Measurements from ENCODE around the gene PTPRC. TPM values are rescaled to one million over a fixed set of nuclear protein-coding genes. Genes with fewer than 3 reads are reported as not detected.

The PTPRC gene
- polyA plus RNA-seq, 1 donor from 2014 or later, result 744 TPM

DNA sequence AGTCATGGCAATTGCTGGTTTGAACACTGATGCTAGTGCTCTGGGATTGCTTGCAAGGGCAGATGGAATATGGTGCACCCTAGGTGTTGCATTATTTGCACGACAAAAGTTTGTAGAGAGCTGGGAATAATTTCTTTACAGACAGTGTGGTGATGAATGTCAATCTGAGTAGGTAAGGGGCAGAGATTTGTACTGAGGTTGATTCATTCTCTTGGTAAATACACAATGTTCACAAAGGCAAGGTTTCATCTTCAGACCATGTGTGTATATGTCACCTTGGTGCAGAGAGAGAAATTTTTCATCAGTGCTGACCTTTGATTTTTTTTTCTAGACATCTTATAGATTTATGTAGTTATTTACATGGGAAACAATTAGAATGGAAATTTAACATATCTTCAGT is 5.0 kb downstream of the PTPRC start:
- no peaks in the 10 kb centered on the region for H3K27me3 Mint-ChIP-seq
- H3K9me3 Mint-ChIP-seq, result no peaks in the 10 kb centered on the region
- H3K4me3 Mint-ChIP-seq, result peak overlapping the region; percentile 82 to 98 (median 92)
- peaks cover 27% of the 10 kb centered on the region for H3K36me3 Mint-ChIP-seq
- H3K4me1 Mint-ChIP-seq, result peaks cover 43 to 50% (median 48%) of the 10 kb centered on the region in 3 donors
- peak overlapping the region; percentile 7 to 64 (median 44) for H3K27ac Mint-ChIP-seq

DNA sequence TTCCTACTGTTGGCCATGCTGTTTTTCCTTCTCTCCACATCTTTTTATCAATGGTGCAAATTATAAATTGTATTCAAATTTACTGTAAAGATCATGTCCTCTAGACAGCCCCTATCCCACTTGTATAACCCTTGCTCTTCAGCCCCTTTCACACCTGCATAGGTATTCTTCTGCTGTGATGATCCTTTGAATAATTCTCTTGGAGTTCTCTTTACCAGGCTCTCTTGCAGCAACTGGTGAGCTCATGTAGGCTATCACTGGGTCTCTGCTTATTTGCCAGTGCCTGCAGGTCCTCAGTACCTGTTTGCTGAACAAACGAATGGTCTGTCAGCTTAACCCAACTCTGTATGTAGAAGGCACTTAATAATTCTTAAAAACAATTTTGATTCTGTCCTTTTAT is 8.2 kb downstream of the PTPRC start:
- peak overlapping the region; percentile 51 to 91 (median 63) for H3K4me3 Mint-ChIP-seq

DNA sequence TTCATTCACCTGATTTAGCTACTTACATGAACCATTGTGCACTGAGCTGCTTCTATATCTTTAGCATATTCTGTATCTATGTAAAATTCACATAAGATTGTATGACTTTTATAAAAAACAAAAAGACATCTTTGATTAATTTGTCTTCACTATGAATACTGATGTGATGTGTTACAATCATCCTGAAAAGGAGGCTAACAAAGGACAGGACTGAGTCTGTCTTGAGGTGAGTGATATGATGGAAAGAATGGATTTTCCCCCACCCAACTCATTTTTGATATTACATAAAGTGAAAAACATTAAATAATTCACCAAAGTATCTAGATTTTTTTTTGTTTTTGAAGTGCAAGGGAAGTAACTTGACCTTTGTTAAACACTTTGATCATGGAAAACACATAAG is 9.8 kb downstream of the PTPRC start:
- Mint-ChIP-seq H3K36me3 (peaks cover 29% of the 10 kb centered on the region), H3K27ac (peak overlapping the region in 2 of 3 donors; percentile 39 to 91), H3K27me3 (no peaks in the 10 kb centered on the region), H3K9me3 (no peaks in the 10 kb centered on the region), H3K4me3 (peak overlapping the region in 3 of 4 donors; percentile 34 to 90 (median 39)), H3K4me1 (peaks cover 59 to 70% (median 70%) of the 10 kb centered on the region in 3 donors)

More for the DNA sequence above, 8.2 kb downstream of the PTPRC start:
- H3K4me1 Mint-ChIP-seq, result peaks cover 67 to 75% (median 75%) of the 10 kb centered on the region in 3 donors
- no peaks in the 10 kb centered on the region for H3K9me3 Mint-ChIP-seq
- H3K36me3 Mint-ChIP-seq, result peaks cover 35% of the 10 kb centered on the region
- H3K27me3 Mint-ChIP-seq, result no peaks in the 10 kb centered on the region
- peak overlapping the region; percentile 51 to 91 (median 73) for H3K27ac Mint-ChIP-seq

DNA sequence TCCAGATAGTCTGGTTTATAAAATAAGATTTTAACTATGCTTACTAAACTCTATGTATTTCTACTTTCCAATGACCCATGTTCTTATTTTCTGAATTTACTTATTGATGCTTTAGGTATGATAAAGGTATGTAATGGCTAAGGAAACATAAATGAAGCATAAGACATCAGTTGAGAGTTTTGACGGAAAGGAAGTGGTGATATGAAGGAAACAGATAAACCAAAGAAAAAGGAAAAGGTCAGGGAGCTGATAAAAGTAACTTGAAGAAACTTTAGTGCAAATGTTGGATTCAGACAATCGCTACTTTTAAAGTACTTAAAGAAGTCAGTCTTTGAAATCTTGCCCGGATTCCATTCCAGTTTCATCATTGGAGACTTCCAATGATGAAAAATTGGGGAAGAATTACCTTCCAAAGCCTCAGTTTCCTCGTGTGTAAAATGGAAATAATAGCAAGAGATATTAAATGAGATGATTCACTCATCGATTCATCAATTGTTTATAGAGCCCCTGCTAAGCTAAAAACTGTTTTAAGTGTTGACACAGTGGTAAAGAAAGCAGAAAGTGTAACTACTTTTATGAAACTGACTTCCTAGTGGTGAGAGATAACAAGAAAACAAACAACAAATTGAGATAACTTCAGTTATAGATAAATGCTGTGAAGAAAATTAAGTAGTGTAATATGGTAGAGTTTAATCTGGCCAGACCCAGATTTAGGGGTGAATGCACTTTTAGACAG is 10.6 kb downstream of the PTPRC start:
- H3K9me3 Mint-ChIP-seq, result no peaks in the 10 kb centered on the region
- peak overlapping the region; percentile 54 to 92 (median 62) for H3K4me3 Mint-ChIP-seq
- peak overlapping the region; percentile 17 to 91 (median 71) for H3K27ac Mint-ChIP-seq
- no peaks in the 10 kb centered on the region for H3K27me3 Mint-ChIP-seq
- H3K36me3 Mint-ChIP-seq, result peaks cover 27% of the 10 kb centered on the region
- peaks cover 56 to 68% (median 64%) of the 10 kb centered on the region in 3 donors for H3K4me1 Mint-ChIP-seq

DNA sequence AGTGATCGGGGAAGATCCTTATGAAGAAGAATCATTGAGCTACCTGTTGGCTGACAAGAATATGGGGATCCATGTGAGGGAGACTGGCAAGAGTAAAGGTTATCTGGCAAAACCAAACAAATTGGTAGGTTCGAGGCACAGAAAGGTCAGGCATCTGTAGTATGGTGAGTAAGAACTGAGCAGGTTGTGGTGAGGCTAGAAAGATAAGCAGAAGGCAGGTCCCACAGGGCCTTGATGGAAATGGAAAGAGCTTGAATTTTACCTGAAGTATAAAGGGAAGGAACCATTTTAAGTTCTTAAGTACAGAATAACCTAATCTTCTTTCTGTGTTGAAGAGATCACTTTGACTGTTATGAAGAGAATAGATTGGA is 11.1 kb downstream of the PTPRC start:
- Mint-ChIP-seq H3K27ac (peak overlapping the region; percentile 17 to 91 (median 71)), H3K4me1 (peaks cover 56 to 65% (median 62%) of the 10 kb centered on the region in 3 donors), H3K4me3 (peak overlapping the region; percentile 54 to 92 (median 62)), H3K27me3 (no peaks in the 10 kb centered on the region), H3K9me3 (no peaks in the 10 kb centered on the region), H3K36me3 (peaks cover 27% of the 10 kb centered on the region)

DNA sequence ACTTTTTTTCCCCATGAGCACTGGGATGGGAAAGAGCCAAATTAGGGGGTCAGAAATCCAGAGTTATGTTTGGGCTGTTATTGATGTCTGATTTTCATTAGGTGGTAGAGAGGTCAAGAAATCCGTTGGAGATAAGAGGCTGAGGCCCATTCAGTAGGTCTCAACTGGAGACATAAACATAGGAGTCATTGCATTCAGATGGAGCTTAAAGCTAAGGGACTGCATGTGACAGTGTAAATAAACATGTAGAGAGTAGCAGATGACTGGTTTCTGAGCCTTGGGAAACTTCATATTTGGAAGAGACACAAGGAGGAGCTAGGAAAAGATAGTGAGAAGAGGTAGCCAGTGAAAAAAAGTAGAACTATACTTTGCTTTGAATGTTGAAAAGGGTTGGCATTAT is 11.7 kb downstream of the PTPRC start:
- Mint-ChIP-seq H3K36me3 (peaks cover 26% of the 10 kb centered on the region), H3K4me3 (peak overlapping the region; percentile 1 to 92 (median 60)), H3K27me3 (no peaks in the 10 kb centered on the region), H3K4me1 (peaks cover 57 to 63% (median 61%) of the 10 kb centered on the region in 3 donors), H3K9me3 (no peaks in the 10 kb centered on the region), H3K27ac (peak overlapping the region; percentile 17 to 91 (median 71))

DNA sequence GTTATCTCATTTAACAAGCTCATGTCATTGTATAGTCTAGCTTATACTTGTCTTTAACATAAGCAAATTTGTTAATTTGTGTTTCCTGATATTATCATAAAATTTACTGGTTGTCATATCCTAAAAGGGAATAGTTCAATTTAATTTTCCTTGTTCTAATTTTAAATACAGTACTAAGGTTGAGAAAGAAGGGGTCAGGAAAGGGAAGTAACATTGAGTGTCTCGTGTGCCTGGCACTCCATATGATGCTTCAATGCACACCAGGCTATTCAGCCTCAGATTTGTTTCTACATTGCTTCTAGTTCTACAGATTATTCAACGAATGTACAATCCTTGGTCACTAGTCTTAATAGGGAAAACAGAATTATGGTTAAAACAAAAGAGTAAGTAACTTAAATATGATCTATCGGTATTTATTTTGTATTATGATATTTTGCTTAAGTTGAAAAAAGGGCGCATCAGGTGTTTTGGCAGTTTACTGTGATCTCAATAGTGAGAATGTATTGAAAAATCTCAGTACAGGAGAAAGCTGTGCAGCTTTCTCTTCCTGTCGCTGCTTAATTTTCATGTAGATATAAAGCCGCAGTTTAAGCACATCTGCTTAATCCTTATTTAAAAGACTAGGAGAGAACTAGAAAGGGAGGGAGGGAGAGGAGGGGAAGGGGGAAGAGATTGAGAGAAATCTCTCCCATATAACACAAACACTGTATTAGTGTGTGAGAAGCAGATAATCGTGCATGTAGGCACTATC is 13.0 kb downstream of the PTPRC start:
- Mint-ChIP-seq H3K36me3 (peaks cover 22% of the 10 kb centered on the region), H3K27ac (peak overlapping the region; percentile 59 to 89 (median 85)), H3K9me3 (no peaks in the 10 kb centered on the region), H3K4me3 (peak overlapping the region; percentile 65 to 94 (median 78)), H3K4me1 (peaks cover 61 to 67% (median 65%) of the 10 kb centered on the region in 3 donors), H3K27me3 (no peaks in the 10 kb centered on the region)

DNA sequence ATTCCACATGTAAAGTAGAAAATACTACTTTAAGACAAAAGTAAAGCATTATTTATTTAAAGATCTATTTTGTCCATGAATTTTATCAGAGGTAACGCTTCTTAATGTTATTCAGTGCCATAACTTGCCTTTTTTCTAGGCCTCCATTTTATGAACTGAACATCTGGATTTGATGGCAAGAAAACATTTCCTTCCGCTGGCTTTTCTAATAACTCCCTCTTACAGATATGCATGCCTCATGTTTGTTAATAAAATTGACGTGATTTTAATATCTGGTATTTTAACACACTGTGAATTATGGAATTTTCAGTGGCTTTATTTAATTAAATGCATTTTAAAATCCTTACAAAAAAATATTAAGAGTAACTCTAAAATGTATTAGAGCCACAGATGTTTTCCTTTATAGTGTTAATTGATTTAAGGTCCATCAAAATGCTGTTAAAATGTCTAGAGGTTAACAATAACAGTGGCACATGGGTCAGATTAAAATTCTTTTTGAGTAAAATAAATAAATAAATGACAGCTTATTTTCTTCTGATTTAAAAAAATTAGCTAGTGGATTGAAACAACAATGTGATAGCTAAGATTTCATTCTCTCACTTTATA is 15.1 kb downstream of the PTPRC start:
- no peaks in the 10 kb centered on the region for H3K9me3 Mint-ChIP-seq
- H3K36me3 Mint-ChIP-seq, result peaks cover 14% of the 10 kb centered on the region
- no peaks in the 10 kb centered on the region for H3K27me3 Mint-ChIP-seq
- peaks cover 63 to 71% (median 65%) of the 10 kb centered on the region in 3 donors for H3K4me1 Mint-ChIP-seq
- no peak overlapping the region for H3K4me3 Mint-ChIP-seq
- H3K27ac Mint-ChIP-seq, result peak overlapping the region in 1 of 3 donors; percentile 74

DNA sequence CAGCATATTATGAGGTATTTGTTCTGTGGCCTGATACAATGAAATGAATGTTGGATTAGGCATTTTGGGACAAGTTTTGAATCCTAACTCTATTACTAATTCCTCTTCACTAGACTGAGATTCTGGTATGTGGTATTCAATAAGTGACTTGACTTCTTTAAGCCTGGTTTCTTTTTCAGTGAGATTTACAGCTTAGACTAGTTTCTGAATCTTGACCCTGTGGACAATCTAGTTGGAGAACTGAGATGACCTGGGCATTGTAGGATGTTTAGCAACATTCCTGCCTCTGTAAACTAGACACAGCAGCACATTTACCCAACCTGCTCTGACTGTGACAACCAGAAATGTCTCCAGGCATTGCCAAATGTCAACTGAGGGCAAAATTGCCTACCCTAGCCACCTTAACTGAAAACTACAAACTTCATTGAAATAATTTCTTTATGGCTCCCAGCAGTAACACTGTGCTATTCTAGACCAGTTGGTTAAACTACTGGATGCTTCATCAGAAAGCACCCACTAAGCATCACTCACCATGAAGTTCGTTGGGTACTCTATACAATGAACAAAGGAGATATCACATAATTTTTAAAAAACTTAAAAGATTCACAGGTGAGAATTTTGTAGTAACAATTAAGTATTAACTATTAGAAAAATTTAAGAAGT is 16.8 kb downstream of the PTPRC start:
- H3K27ac Mint-ChIP-seq, result peak overlapping the region; percentile 70 to 98 (median 95)
- H3K36me3 Mint-ChIP-seq, result peaks cover 4% of the 10 kb centered on the region
- H3K4me1 Mint-ChIP-seq, result peaks cover 54 to 65% (median 55%) of the 10 kb centered on the region in 3 donors
- no peaks in the 10 kb centered on the region for H3K9me3 Mint-ChIP-seq
- no peaks in the 10 kb centered on the region for H3K27me3 Mint-ChIP-seq
- peak overlapping the region; percentile 39 to 89 (median 69) for H3K4me3 Mint-ChIP-seq

DNA sequence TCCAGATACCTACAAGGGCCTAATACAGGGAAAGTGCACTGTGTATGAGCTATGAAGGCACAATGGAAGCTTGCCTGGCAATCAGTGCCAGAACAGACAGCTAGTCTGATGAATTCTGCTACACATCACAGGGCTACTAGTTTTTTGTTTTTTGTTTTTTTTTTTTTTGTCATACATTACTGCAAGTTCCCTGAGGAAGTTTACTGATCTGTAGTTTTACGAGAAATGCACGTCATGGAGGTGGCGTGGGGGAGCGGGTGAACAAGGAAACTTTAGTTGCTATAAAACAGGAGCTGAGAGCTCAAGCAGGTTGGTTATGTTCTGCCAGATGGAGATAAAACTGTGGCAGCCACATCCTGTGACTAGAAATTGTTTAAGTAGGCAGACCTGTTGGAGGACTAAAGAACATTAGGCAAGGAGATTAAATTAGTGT is 17.7 kb downstream of the PTPRC start:
- Mint-ChIP-seq H3K36me3 (peaks cover 4% of the 10 kb centered on the region), H3K27ac (peak overlapping the region; percentile 70 to 98 (median 91)), H3K4me1 (peaks cover 53 to 61% (median 53%) of the 10 kb centered on the region in 3 donors), H3K9me3 (no peaks in the 10 kb centered on the region), H3K27me3 (no peaks in the 10 kb centered on the region), H3K4me3 (peak overlapping the region; percentile 49 to 89 (median 80))

DNA sequence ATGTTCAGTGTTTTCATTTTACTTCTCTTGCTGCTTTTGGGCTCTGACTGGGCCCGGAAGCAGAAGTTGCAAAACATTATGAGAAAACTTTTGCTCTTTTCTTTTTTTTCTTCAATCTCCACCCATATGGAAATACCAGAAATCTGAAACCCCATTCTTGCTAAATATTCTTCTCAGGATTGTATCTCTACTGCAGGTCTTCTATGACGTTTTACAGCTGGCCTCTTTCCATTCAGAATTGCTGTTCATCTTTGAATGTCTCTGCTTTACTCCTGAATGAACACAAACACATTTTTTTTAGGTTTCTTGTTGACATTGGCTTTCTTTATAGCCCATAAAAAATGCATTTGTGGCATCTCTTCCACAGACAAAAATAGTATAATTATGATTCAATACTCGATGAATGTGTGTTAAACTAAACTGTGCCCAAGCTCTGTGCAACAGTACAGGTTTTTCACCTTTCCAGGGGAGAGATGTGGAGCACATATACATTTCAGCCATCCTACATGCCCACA is 18.8 kb downstream of the PTPRC start:
- Mint-ChIP-seq H3K27ac (peak overlapping the region; percentile 79 to 96 (median 94)), H3K9me3 (no peaks in the 10 kb centered on the region), H3K4me1 (peaks cover 48 to 57% (median 51%) of the 10 kb centered on the region in 3 donors), H3K4me3 (peak overlapping the region; percentile 51 to 82 (median 74)), H3K27me3 (no peaks in the 10 kb centered on the region), H3K36me3 (peaks cover 2% of the 10 kb centered on the region)

DNA sequence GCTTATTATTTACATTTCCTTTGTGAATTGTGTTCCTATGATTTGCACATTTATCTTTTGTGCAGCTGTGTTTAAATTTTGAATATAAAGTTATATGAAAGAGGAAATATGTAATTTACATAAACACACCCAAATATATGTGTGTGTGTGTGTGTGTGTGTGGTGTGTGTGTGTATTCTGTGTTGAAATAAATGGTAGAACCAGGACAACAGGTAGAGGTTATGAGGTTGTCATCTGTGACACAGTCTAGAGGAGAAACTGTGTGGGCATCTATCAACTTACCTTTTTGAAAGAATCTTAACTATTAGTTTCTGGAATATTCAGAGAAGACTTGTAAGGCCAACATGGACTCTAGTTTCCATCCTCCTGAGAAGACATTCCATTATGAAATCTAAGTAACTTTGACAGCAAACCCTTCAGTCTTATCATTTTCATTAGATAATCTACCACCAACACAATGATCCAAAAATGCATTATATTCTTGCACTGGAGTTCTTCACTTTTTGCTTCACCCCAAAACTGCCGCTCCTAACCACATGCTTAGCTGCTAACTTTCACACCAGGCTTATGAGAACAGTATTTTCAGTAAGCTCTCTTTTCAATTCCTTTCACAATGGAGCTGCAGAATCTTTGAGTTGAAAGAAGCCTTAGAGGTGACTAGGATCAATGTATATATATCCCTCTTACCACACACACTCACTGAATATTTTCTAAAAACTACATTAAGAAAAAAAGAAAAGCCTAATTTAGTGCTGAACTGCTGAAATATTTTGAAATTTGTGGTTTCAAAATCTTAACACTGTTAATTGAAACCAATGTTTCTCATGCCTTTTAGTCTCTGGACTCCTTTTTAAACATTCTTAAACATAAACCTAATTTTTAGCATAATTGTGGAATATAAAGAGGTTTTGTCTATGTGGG is 21.8 kb downstream of the PTPRC start:
- Mint-ChIP-seq H3K4me1 (peaks cover 61 to 67% (median 64%) of the 10 kb centered on the region in 3 donors), H3K27me3 (no peaks in the 10 kb centered on the region), H3K9me3 (no peaks in the 10 kb centered on the region), H3K4me3 (peak overlapping the region; percentile 27 to 60 (median 56)), H3K36me3 (peaks cover 9% of the 10 kb centered on the region), H3K27ac (peak overlapping the region; percentile 6 to 89 (median 57))

DNA sequence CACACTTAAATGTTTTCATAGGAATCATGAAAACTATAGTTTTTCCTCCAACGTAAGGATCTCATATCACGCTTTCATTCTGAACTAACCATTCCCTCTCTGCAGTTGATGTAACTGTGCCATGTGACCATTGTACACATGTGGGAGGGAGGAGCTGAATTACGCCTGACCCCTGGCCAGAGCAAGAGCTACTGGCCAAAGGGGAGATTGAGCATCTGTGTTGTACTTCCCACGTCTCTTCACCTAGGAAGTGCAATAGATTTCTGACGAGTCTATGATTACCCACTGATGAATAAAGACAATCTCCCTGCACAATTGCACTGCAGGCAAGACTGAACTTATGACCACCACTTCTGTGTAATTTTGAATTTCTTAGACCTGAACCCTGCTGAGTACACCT is 24.0 kb downstream of the PTPRC start:
- peak overlapping the region in 3 of 4 donors; percentile 30 to 74 (median 73) for H3K4me3 Mint-ChIP-seq

More for the DNA sequence above, 24.0 kb downstream of the PTPRC start:
- peaks cover 56 to 68% (median 62%) of the 10 kb centered on the region in 3 donors for H3K4me1 Mint-ChIP-seq
- peak overlapping the region in 2 of 3 donors; percentile 54 to 73 for H3K27ac Mint-ChIP-seq
- peaks cover 8% of the 10 kb centered on the region for H3K36me3 Mint-ChIP-seq
- H3K27me3 Mint-ChIP-seq, result no peaks in the 10 kb centered on the region
- H3K9me3 Mint-ChIP-seq, result no peaks in the 10 kb centered on the region
